Urinary bladder (tissue), 4 donors: ENCODE measurements around the gene NPL. TPM values are rescaled to one million over a fixed set of nuclear protein-coding genes. Genes with fewer than 3 reads are reported as not detected.

Source experiments
- DNase-seq: peaks from one replicate; pipeline ENCODE4 v3.0.0-alpha.2; 2015; ENCODE audit errors: extremely low spot score
- H3K27ac ChIP-seq: one replicate; pipeline ENCODE4 v1.5.1; 2013; ENCODE audit warnings: low read depth, mild to moderate bottlenecking, moderate library complexity
- H3K36me3 ChIP-seq: one replicate; pipeline ENCODE4 v1.6.1; 2013; ENCODE audit warnings: mild to moderate bottlenecking, moderate library complexity; ENCODE audit not compliant: insufficient read depth
- H3K4me1 ChIP-seq: one replicate; pipeline ENCODE4 v1.6.1; 2013; ENCODE audit warnings: mild to moderate bottlenecking, moderate library complexity; ENCODE audit not compliant: insufficient read depth
- H3K4me3 ChIP-seq: one replicate; pipeline ENCODE4 v1.5.1; 2013; ENCODE audit warnings: low read depth, low read length
- WGBS: extraction: QIAGEN DNeasy Blood & Tissue Kit; methylation state at CpG from one replicate; pipeline ENCODE4 v1.1.7; 2013; 5-methylcytosine and 5-hydroxymethylcytosine counted together
- polyA plus RNA-seq: library from polyadenylated mRNA; stranded (reverse); fragments of 200-250 nt; gene quantifications from one replicate; pipeline ENCODE4 v1.2.3, GENCODE V29; 2013
- total RNA-seq: library from RNA; depleted of rRNA; stranded (reverse); fragments of >200 nt; gene quantifications from one replicate; pipeline ENCODE4 v1.2.3, GENCODE V29; 2014
- donor health status: healthy with polysubstance abuse.
- donor health status: healthy.

NPL gene
- total and polyA plus RNA-seq, 2 donors = 6.7 to 10.5 TPM

DNA sequence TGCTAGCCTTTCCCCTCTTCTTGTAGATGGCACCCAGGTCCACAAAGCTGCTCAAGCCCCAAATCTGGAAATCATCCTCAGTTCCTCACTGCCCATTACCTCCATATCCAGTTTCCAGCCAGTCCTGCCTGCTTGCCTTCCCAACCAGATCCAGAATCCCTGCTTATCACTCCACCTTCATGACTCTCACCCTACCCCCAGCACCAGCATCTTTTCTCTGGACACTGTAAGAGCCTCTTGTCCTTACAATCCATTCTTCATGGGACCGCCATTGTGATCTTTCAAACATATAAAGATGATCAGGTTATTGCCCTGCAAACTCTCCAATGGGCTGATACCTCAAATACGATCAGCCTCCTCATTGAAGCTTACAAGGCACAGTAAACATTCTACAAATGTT is 23.5 kb upstream of the NPL start:
- Histone ChIP-seq H3K4me3 (no peak overlapping the region), H3K36me3 (no peaks in the 10 kb centered on the region), H3K27ac (no peak overlapping the region), H3K4me1 (no peaks in the 10 kb centered on the region)
- 97% methylated on average over 2 of the region's 2 CpGs for WGBS
- DNase-seq = no peak

GRCh38 chr1:182766881-182767645 is 22.5 kb upstream of the NPL start:
- WGBS = 90% methylated on average over 4 of the region's 4 CpGs
- Histone ChIP-seq H3K36me3 (no peaks in the 10 kb centered on the region), H3K27ac (no peak overlapping the region), H3K4me3 (no peak overlapping the region), H3K4me1 (no peaks in the 10 kb centered on the region)
- no peak for DNase-seq

DNA sequence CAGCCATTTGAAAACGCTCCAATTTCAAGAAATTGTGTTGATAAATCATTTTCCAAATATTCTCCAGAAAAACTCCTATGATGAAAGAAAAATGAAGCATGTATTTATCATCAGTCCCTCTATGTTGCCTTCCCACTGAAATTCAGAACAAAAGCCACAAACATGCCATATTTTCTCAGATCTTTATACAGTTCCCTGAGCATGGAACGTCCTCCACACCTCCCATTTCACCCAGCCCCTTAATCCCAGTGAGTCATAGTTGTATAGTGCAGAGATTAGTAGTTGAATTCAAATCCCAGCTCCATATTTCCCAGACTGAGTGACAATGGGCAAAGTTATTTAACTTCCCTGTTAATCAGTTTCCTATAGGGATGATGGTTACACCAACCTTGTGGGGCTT is 20.6 kb upstream of the NPL start:
- H3K4me1 ChIP-seq = no peaks in the 10 kb centered on the region
- no peak overlapping the region for H3K27ac ChIP-seq
- 38% methylated on average over 2 of the region's 2 CpGs for WGBS
- no peaks in the 10 kb centered on the region for H3K36me3 ChIP-seq
- no peak for DNase-seq
- H3K4me3 ChIP-seq = no peak overlapping the region

DNA sequence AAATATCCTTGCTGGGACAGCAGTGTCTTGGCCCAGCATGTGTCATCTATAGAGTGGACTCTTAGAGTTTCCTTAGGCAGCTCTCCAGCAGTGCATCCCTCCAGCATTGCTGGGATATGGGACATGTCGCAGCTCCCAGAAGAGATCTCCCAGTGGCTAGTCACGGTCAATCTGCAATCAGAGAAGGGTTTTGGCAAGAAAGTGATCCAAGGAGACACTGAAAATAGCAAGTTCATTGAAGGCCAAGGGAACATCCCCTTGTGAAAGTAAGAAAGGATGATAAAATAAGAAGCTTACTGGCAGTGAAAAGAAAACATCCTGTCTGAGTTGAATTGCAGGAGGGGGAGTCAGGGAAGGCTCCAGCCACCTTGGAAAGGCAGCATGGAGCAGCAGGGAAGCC is 19.3 kb upstream of the NPL start:
- Histone ChIP-seq H3K27ac (no peak overlapping the region), H3K4me3 (no peak overlapping the region), H3K4me1 (no peaks in the 10 kb centered on the region), H3K36me3 (no peaks in the 10 kb centered on the region)
- WGBS = 20% methylated on average over 2 of the region's 2 CpGs
- DNase-seq = no peak

- no peak for DNase-seq
- Histone ChIP-seq H3K27ac (no peak overlapping the region), H3K4me1 (no peaks in the 10 kb centered on the region), H3K36me3 (no peaks in the 10 kb centered on the region), H3K4me3 (no peak overlapping the region)
- WGBS = 92% methylated on average over 4 of the region's 4 CpGs
Measured at GRCh38 chr1:182771187-182771984, 18.2 kb upstream of the NPL start.

GRCh38 chr1:182777386-182777785 is 12.2 kb upstream of the NPL start:
- no peak for DNase-seq
- H3K27ac ChIP-seq = no peak overlapping the region

DNA sequence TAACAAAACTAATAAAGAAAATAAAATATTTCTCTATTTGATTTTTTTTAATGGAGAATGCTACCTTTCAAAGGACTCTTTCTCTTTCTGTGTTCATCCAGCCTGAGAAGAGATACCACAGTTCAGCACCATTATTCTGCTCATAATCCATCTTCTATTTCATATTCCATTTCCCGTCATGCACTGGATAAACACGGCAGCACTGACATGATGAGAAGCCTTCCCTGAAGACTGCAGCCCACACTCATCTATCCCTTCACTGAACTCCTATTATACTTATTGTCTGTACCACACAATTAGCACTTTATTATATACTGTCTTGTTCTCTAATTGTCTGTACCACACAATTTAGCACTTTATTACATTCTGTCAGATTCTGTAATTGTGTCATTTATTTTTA is 10.7 kb upstream of the NPL start:
- no peaks in the 10 kb centered on the region for H3K4me1 ChIP-seq
- H3K4me3 ChIP-seq = no peak overlapping the region
- DNase-seq = no peak
- 69% methylated on average over 2 of the region's 2 CpGs for WGBS
- H3K36me3 ChIP-seq = no peaks in the 10 kb centered on the region
- H3K27ac ChIP-seq = no peak overlapping the region

More at GRCh38 chr1:182777386-182777785, 12.2 kb upstream of the NPL start:
- no peaks in the 10 kb centered on the region for H3K4me1 ChIP-seq
- H3K36me3 ChIP-seq = no peaks in the 10 kb centered on the region
- H3K4me3 ChIP-seq = no peak overlapping the region

DNA sequence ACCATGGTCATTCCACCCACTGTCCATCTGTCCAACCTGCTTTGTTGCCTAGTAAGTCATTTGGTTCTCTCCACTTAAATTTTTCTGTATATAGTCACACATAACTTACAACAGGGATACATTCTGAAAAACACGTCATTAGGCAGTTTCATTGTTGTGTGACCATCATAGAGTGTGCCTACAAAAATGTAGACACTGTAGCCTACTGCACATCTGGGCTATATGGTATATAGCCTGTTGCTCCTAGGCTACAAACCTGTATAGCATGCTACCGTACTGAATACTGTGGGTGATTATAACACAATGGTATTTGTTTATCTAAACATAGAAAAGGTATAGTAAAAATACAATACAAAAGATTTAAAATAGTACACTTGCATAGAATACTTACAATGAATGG is 10.0 kb upstream of the NPL start:
- Histone ChIP-seq H3K4me1 (no peaks in the 10 kb centered on the region), H3K4me3 (no peak overlapping the region), H3K36me3 (no peaks in the 10 kb centered on the region), H3K27ac (no peak overlapping the region)
- WGBS = 88% methylated on average over 2 of the region's 2 CpGs
- DNase-seq = no peak

DNA sequence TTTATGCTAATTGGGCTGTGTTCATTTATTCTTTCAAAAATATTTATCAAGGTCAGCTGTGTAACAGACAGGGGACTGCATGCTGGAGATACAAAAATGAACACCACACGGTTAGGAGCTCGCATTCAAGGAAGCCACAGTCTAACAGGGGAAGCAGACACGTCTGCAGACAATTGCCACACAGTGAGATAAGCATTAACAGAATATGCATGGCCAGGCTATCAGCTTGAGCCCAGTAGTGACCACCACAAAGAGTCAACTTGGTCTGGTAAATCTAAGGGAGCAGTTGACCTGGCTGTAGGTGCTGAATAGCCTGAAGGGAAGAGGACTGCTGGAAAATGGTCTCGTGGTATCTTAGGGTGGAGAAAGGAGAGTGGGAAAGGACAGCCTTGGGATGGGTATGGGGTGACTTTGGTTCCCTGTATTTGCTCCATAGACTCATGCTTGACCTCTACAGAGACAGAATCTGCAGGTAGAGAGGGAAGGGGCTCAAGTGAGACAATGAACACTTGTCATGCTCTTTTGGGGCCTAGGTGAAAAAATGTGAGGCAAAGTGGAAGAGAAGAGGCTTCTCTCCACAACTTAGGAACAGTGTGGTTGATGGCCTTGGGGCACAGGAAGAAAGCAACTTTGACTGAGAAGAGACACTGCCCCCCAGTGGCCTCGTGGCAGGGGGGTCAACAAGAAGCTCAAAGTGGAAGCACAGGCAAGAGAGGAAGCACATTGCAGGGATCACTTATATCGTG is 7.6 kb upstream of the NPL start:
- Histone ChIP-seq H3K4me1 (no peaks in the 10 kb centered on the region), H3K4me3 (no peak overlapping the region), H3K36me3 (no peaks in the 10 kb centered on the region), H3K27ac (no peak overlapping the region)
- 64% methylated on average over 6 of the region's 6 CpGs for WGBS
- no peak for DNase-seq

GRCh38 chr1:182782587-182782913 is 7.0 kb upstream of the NPL start:
- Histone ChIP-seq H3K4me1 (no peaks in the 10 kb centered on the region), H3K36me3 (no peaks in the 10 kb centered on the region), H3K27ac (no peak overlapping the region), H3K4me3 (no peak overlapping the region)
- no peak for DNase-seq

DNA sequence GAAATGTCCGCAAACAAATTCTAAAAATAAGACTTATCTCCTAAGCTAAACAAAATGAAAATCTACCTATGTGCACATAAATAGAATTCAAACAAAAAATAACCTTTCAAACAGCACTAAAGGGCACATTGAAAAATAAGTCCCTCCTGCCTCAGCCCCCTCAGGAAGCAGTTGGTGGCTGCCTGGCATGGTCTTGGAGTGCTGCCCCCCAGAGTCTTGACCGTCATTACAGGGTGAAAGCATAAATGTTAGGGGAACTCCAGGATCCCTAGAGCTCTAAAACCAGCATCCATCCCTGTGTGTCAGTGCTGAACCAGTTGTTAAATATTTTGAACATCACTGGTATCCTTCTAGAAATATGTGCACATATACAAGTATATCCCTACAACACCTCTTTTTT is 6.5 kb upstream of the NPL start:
- Histone ChIP-seq H3K36me3 (no peaks in the 10 kb centered on the region), H3K4me3 (no peak overlapping the region), H3K27ac (no peak overlapping the region), H3K4me1 (no peaks in the 10 kb centered on the region)
- WGBS = 47% methylated on average over 2 of the region's 2 CpGs
- DNase-seq = no peak

DNA sequence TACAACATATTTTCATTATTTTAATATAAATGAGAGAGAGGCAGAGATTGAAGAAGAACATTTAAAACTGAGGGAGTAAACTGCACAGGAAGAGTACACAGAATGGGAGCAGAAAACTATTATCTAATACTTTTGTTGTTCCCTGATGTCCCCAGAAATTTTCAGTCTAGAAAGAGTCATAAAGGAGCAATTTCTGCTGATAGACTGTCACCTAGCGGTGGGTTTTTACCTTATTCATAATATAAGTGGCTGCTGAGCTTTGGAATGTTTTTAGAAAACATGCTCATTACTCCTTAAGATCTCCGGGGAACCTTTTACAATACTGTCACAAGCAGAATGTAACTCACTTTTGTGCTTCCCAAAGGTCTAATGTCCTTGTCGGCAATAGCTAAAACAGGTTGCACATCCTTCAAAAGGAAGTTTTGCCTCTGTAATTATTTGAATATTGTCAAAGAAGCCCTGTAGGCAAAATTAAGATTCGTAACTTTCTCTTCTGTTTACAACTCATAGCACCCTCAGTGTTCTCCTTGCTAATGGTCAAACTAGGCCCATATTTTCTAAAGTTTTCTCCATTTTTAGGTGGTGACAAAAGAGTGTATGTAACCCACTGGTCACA is 4.9 kb upstream of the NPL start:
- DNase-seq = no peak
- Histone ChIP-seq H3K36me3 (no peaks in the 10 kb centered on the region), H3K4me1 (no peaks in the 10 kb centered on the region), H3K27ac (no peak overlapping the region), H3K4me3 (no peak overlapping the region)
- WGBS = 40% methylated on average over 4 of the region's 4 CpGs

DNA sequence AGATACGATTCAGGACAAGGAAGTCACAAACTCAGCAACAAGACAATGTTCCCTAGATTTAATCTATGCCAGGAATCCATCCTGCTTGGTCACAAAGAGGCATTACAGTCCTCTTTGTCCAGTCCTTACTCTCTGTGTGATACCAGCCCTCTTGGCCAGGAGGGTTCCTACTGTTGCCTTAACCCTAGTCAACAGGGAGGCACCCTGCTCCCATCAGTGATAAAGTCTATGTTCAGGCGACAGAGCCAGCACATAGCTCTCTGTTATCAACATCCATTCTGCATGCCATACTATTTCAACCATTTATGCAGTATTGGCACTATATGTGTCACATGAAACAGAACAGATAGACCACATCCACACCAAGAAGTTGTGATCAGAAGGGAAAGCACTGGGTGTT is 4.4 kb upstream of the NPL start:
- no peak for DNase-seq
- WGBS = 75% methylated on average over 2 of the region's 2 CpGs
- H3K36me3 ChIP-seq = no peaks in the 10 kb centered on the region
- H3K27ac ChIP-seq = no peak overlapping the region
- H3K4me1 ChIP-seq = no peaks in the 10 kb centered on the region
- no peak overlapping the region for H3K4me3 ChIP-seq
